WTC11 (cell line): ENCODE measurements around the gene GTPBP6.

Source experiments
- CTCF ChIP-seq: fragments of 200-600 bp; IDR thresholded peaks from 2 replicates; pipeline ENCODE4 v1.8.0; 2022; ENCODE audit warnings: antibody characterized with exemption
- E2F5 ChIP-seq: sonication (generic); formaldehyde crosslinking; IDR thresholded peaks from 2 replicates; pipeline ENCODE4 v1.8.1; 2022; ENCODE audit warnings: mild to moderate bottlenecking, moderate library complexity, missing genetic modification reagents
- RELA ChIP-seq: sonication (generic); formaldehyde crosslinking; IDR thresholded peaks from 2 replicates; pipeline ENCODE4 v1.8.1; 2022; ENCODE audit warnings: missing genetic modification reagents, mild to moderate bottlenecking, borderline replicate concordance

GRCh38 chrX:319579-320125 lies 1.1 kb upstream of the GTPBP6 start:
- TF ChIP-seq RELA (CRISPR knock-in tag) (no peak), CTCF (no peak), E2F5 (CRISPR knock-in tag) (no peak)
